Loucy (cell line): ENCODE measurements around the gene HIGD1A.

Experiments
- EZH2phosphoT487 ChIP-seq: fragments of 200-600 bp; IDR thresholded peaks from 2 replicates; pipeline ENCODE4 v1.6.1; 2018; ENCODE audit warnings: antibody characterized with exemption, mild to moderate bottlenecking, moderate library complexity, borderline replicate concordance
- TF ChIP-seq, protein P1 (sequence below): fragments of 200-600 bp; sonication (generic); conservative IDR thresholded peaks from 2 replicates; pipeline ENCODE4 v1.5.1; 2014; ENCODE audit warnings: mild to moderate bottlenecking, antibody characterized with exemption, low read length

DNA sequence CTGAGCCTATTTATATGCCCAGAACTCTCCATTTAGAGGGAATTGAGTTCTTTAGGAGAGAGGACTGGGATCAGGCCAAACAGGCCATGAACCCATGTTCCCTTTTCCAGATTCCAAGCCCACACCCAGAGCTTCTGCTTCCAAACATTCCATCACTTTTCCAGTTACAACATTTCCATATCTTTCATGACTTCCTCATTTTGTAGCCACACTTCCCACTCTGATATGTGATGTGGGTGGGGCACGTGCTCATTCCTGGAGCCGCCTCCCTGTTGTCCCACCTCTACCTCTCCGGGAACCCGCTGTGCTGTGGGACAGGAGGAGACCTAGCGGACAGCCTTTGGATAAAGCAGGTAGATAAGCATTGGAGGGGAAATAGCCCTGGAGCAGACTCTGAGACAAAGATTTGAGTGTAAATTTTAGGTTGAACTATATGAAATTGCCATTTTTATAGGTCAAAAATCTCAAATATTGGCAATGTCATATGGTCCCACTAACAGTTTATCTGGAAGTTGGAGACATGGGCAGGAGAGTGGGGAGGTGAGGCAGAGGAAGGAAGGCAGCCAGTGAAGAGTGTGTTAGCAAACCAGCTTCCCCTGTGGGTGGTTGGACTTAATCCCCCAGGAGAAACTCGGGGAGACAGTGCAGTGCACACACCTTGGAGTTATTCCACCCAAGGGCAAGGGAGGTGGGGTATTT lies 39.6 kb upstream of the HIGD1A start:
- TF ChIP-seq, protein P1, sequence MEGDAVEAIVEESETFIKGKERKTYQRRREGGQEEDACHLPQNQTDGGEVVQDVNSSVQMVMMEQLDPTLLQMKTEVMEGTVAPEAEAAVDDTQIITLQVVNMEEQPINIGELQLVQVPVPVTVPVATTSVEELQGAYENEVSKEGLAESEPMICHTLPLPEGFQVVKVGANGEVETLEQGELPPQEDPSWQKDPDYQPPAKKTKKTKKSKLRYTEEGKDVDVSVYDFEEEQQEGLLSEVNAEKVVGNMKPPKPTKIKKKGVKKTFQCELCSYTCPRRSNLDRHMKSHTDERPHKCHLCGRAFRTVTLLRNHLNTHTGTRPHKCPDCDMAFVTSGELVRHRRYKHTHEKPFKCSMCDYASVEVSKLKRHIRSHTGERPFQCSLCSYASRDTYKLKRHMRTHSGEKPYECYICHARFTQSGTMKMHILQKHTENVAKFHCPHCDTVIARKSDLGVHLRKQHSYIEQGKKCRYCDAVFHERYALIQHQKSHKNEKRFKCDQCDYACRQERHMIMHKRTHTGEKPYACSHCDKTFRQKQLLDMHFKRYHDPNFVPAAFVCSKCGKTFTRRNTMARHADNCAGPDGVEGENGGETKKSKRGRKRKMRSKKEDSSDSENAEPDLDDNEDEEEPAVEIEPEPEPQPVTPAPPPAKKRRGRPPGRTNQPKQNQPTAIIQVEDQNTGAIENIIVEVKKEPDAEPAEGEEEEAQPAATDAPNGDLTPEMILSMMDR = no peak
- TF ChIP-seq EZH2phosphoT487 = no peak
